Measurements from ENCODE around the gene NFS1.
A peak's percentile ranks its signal among the peaks of the same experiment; 100 is the strongest.

NFS1 gene

GRCh38 chr20:35635652-35636051 is 63.5 kb downstream of the NFS1 start:
- no peak for DNase-seq

- no peak for DNase-seq
Measured at GRCh38 chr20:35632539-35633115, 66.5 kb downstream of the NFS1 start.

- DNase-seq: no peak
Measured at GRCh38 chr20:35630636-35631035, 68.5 kb downstream of the NFS1 start.

- DNase-seq: no peak
Measured at GRCh38 chr20:35629427-35630145, 69.6 kb downstream of the NFS1 start.

GRCh38 chr20:35627121-35627520 is 72.0 kb downstream of the NFS1 start:
- DNase-seq: no peak

- no peak for DNase-seq
Measured at GRCh38 chr20:35626386-35627001, 72.7 kb downstream of the NFS1 start.

GRCh38 chr20:35625584-35626385 is 73.4 kb downstream of the NFS1 start:
- DNase-seq: no peak

- DNase-seq: no peak
Measured at GRCh38 chr20:35621560-35621946, 77.6 kb downstream of the NFS1 start.

GRCh38 chr20:35620818-35621559 is 78.2 kb downstream of the NFS1 start:
- DNase-seq: no peak

- DNase-seq: peak; percentile 64 to 72
Measured at GRCh38 chr20:35619196-35620095, 79.7 kb downstream of the NFS1 start.

- DNase-seq: no peak
Measured at GRCh38 chr20:35618263-35619131, 80.7 kb downstream of the NFS1 start.

All from activated CD4-positive, alpha-beta T cell treated with anti-CD3 and anti-CD28 coated beads, Interleukin-2, amount 50 U/mL, for 4 hours (primary cell).